Heart left ventricle (tissue), 16 donors: ENCODE results near the gene ODAD4. TPM values are rescaled to one million over a fixed set of nuclear protein-coding genes. Genes with fewer than 3 reads are reported as not detected.
A peak's percentile ranks its signal among the peaks of the same experiment; 100 is the strongest.

Source experiments
- ATAC-seq, 4 donors: fragments of 200-7000 bp; cut with Tn5 transposase; one replicate each; pipeline ENCODE4 v1.9.1; 2020 to 2022; ENCODE audit warnings: moderate library complexity in 4 of 4, mild to moderate bottlenecking in 3 of 4, moderate number of reproducible peaks in 1 of 4
- DNase-seq, 5 donors: peaks; one replicate each; pipeline ENCODE4 v3.0.0-alpha.2; 2020
- H3K27ac ChIP-seq, 12 donors: fragments of 200-600 bp; sonication (generic) in 4 of 12; one replicate each; pipeline versions ENCODE4 v1.5.0 to v1.8.0; 2016 to 2022; ENCODE audit warnings: mild to moderate bottlenecking in 2 of 12
- H3K27me3 ChIP-seq, 9 donors: fragments of 200-600 bp; sonication (generic) in 2 of 9; one replicate each; pipeline versions ENCODE4 v1.5.1 to v1.8.0; 2016 to 2022; ENCODE audit warnings: mild to moderate bottlenecking in 3 of 9
- H3K36me3 ChIP-seq, 9 donors: fragments of 200-600 bp; sonication (generic) in 2 of 9; one replicate each; pipeline versions ENCODE4 v1.5.0 to v1.8.0; 2018 to 2022; ENCODE audit warnings: mild to moderate bottlenecking in 2 of 9
- H3K4me1 ChIP-seq, 12 donors: fragments of 200-600 bp; sonication (generic) in 4 of 12; one replicate each; pipeline versions ENCODE4 v1.5.0 to v1.8.0; 2016 to 2022; ENCODE audit warnings: mild to moderate bottlenecking in 3 of 12
- H3K4me3 ChIP-seq, 12 donors: fragments of 200-600 bp; sonication (generic) in 4 of 12; one replicate each; pipeline versions ENCODE4 v1.5.0 to v1.8.0; 2017 to 2022; ENCODE audit warnings: mild to moderate bottlenecking in 9 of 12, moderate library complexity in 4 of 12
- H3K9me3 ChIP-seq, 12 donors: fragments of 200-600 bp; sonication (generic) in 4 of 12; one replicate each; pipeline versions ENCODE4 v1.5.0 to v1.8.0; 2016 to 2022; ENCODE audit warnings: mild to moderate bottlenecking in 1 of 12
- POLR2A ChIP-seq, 2 donors: fragments of 450-650 bp; IDR thresholded peaks; one replicate each; pipeline ENCODE4 v1.6.1; 2017; ENCODE audit warnings: antibody characterized with exemption in 2 of 2, mild to moderate bottlenecking in 2 of 2, moderate library complexity in 2 of 2
- WGBS, 4 donors: extraction: QIAGEN DNeasy Blood & Tissue Kit in 2 of 4; methylation state at CpG; one replicate each; pipeline versions ENCODE4 v1.1.5 to v1.1.7; 2013 to 2018; 5-methylcytosine and 5-hydroxymethylcytosine counted together
- intact Hi-C, 10 donors: fragments of 100-400 bp; cut with DNase I; formaldehyde crosslinking; loops; one replicate each; pipeline versions ENCODE4 v1.11.1 to v1.14.2; 2022
- polyA plus RNA-seq, 2 donors: library from polyadenylated mRNA; stranded (reverse); fragments of 200-250 nt; gene quantifications; one replicate each; pipeline ENCODE4 v1.2.3, GENCODE V29; 2013
- total RNA-seq, 9 donors: library from RNA; depleted of rRNA in 2 of 9; stranded (reverse); fragments of >200 nt in 2 of 9; fragmentation: NEBNext Ultra II Directional in 3 of 9; extraction: Animal tissue kit (Norgen Biotek cat#: 25700) in 3 of 9; gene quantifications; one replicate each; pipeline versions ENCODE4 v1.1.0 to v1.2.4, GENCODE V29; 2016 to 2023
- TF ChIP-seq, protein P1 (sequence below), 12 donors: fragments of 200-600 bp; sonication (generic) in 4 of 12; IDR thresholded peaks; one replicate each; pipeline versions ENCODE4 v1.5.0 to v1.8.0; 2018 to 2022; ENCODE audit warnings: antibody characterized with exemption in 12 of 12, mild to moderate bottlenecking in 5 of 12
- donor health status: ischemic (EF 13 %, LVEDD 7.1; RV severe dilation, severe dysfunction).
- donor health status: healthy with polysubstance abuse.
- donor health status: DM: no; HTN: yes; CAD: no.
- donor health status: DM: no; HTN: no; CAD: no.
- donor health status: ischemic (EF 25% LVEDD 6.9; RV normal size, moderate dysfunction).
- donor health status: ischemic (EF 25% LVEDD 5.7; RV mildly dilated, moderate dysfunction).
- donor health status: healthy.
- donor health status: DM: yes; HTN: yes; CAD: no.
- donor health status: ischemic (EF 35%, LVEDD 5.7; RV mildly dilated, moderate dysfunction).
- donor health status: nonischemic (EF 11% LVEDD 7.7; RV severe dilation, severe dysfunction).
- donor health status: DM: yes; HTN: yes; CAD: no.
- donor health status: PGD.
- donor health status: ischemic (EF 29% LVEDD 5.4; RV normal size, mild dysfunction).
- donor health status: nonischemic (EF 23%, LVEDD 6.1; RV moderate dilation, normal function).

ODAD4 gene
- total and polyA plus RNA-seq, 11 donors, result 0.38 to 1.2 (median 0.73) TPM; not detected in 1

DNA sequence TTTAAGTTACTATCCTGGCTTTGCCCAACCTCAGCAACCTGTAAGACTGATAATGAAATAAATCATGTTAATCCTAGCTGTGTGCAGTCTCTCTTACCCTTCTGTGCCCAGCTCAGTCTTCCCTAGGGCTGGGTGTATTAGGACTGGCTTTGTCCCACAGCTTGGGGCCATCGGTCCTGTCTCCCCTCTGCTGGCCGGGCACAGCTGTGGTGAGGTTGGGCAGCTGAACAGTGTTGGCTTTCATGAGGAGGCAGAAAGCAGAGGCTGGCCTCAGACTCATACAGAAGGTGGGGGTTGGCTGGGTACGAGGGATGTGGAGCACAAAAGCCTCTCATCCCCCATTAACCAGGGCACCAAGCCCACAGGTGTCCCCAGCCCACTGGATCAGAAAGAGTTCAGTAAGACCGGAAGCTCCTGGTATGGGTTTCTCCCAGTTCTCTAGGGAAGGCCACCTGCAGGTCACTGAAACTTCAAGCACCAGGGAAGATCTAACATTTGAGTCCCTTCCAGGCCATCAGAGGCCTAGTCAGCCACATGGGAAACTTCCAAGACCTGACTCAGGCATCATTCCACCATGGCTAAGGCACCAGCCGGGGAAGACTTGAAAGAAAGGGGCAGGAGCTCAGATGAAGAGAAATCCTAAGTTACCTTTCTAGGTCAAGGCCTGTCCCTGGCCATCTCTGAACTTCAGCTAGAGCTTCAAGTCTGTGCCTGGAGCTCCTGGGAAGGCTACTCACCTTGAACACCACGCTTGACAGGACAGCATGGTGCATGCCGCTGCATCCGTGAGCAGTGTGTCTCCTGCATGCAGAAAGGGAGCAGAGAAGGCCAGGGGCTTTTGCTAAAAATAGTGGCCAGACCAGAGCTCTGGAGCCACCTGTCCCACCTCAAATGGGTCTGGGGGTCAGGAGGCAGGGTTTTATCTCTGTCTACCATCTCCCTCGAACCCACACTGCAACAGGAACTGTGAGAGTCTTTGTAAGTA, 45.0 kb downstream of the ODAD4 start:
- 86 to 93% (median 91%) methylated on average over 8 to 9 of the region's 9 CpGs for WGBS, 4 donors
- H3K9me3 ChIP-seq, result no peaks in the 10 kb centered on the region
- peaks cover 0 to 98% (median 88%) of the 10 kb centered on the region in 9 donors for H3K36me3 ChIP-seq
- H3K27ac ChIP-seq, result peak overlapping the region in 1 of 12 donors; percentile 54
- DNase-seq (peak in 1 of 5 donors; percentile 4), ATAC-seq (no peak)
- H3K4me3 ChIP-seq, result no peak overlapping the region
- peaks cover 0 to 24% (median 19%) of the 10 kb centered on the region in 12 donors for H3K4me1 ChIP-seq
- no peaks in the 10 kb centered on the region for H3K27me3 ChIP-seq
- TF ChIP-seq, protein P1, sequence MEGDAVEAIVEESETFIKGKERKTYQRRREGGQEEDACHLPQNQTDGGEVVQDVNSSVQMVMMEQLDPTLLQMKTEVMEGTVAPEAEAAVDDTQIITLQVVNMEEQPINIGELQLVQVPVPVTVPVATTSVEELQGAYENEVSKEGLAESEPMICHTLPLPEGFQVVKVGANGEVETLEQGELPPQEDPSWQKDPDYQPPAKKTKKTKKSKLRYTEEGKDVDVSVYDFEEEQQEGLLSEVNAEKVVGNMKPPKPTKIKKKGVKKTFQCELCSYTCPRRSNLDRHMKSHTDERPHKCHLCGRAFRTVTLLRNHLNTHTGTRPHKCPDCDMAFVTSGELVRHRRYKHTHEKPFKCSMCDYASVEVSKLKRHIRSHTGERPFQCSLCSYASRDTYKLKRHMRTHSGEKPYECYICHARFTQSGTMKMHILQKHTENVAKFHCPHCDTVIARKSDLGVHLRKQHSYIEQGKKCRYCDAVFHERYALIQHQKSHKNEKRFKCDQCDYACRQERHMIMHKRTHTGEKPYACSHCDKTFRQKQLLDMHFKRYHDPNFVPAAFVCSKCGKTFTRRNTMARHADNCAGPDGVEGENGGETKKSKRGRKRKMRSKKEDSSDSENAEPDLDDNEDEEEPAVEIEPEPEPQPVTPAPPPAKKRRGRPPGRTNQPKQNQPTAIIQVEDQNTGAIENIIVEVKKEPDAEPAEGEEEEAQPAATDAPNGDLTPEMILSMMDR (IDR thresholded peaks at IDR 0.05), result no peak
- TF ChIP-seq POLR2A (IDR thresholded peaks at IDR 0.05), result no peak
- intact Hi-C loops, result no loop called here

GRCh38 chr17:41976142-41976768, 45.8 kb downstream of the ODAD4 start:
- no peak overlapping the region for H3K4me3 ChIP-seq
- intact Hi-C loops, result no loop called here
- H3K27ac ChIP-seq, result peak overlapping the region in 4 of 12 donors; percentile 33 to 54 (median 40)

GRCh38 chr17:41977991-41978390, 47.6 kb downstream of the ODAD4 start:
- Histone ChIP-seq H3K4me3 (no peak overlapping the region), H3K27ac (no peak overlapping the region), H3K9me3 (no peaks in the 10 kb centered on the region), H3K36me3 (peaks cover 3 to 100% (median 96%) of the 10 kb centered on the region in 9 donors), H3K27me3 (no peaks in the 10 kb centered on the region), H3K4me1 (peaks cover 0 to 11% (median 8%) of the 10 kb centered on the region in 12 donors)
- WGBS, 4 donors, result 93 to 96% (median 94%) methylated on average over 4 of the region's 4 CpGs
- DNase-seq (no peak), ATAC-seq (no peak)
- intact Hi-C loops, result no loop called here
- TF ChIP-seq, protein P1 (IDR thresholded peaks at IDR 0.05), result no peak
- no peak for TF ChIP-seq POLR2A (IDR thresholded peaks at IDR 0.05)

More at GRCh38 chr17:41976142-41976768, 45.8 kb downstream of the ODAD4 start:
- Histone ChIP-seq H3K27me3 (no peaks in the 10 kb centered on the region), H3K36me3 (peaks cover 3 to 99% (median 94%) of the 10 kb centered on the region in 9 donors), H3K9me3 (no peaks in the 10 kb centered on the region), H3K4me1 (peaks cover 0 to 21% (median 18%) of the 10 kb centered on the region in 12 donors)
- TF ChIP-seq POLR2A (IDR thresholded peaks at IDR 0.05), result no peak
- TF ChIP-seq, protein P1 (IDR thresholded peaks at IDR 0.05), result no peak
- DNase-seq (no peak), ATAC-seq (no peak)
- 70 to 79% (median 79%) methylated on average over 11 of the region's 11 CpGs for WGBS, 4 donors
